GM19455 (cell line): ENCODE data around the gene DDX59.
"Not testable (repeated sequence)": the region's sequence is repeated elsewhere in the genome, so short reads cannot be mapped to it uniquely, and the experiment has no call there.

Experiments used
- ATAC-seq: cut with Tn5 transposase; IDR thresholded peaks from one replicate; pipeline ENCODE4 v1.9.1; 2021; ENCODE audit not compliant: unreplicated experiment

DDX59 gene

DNA sequence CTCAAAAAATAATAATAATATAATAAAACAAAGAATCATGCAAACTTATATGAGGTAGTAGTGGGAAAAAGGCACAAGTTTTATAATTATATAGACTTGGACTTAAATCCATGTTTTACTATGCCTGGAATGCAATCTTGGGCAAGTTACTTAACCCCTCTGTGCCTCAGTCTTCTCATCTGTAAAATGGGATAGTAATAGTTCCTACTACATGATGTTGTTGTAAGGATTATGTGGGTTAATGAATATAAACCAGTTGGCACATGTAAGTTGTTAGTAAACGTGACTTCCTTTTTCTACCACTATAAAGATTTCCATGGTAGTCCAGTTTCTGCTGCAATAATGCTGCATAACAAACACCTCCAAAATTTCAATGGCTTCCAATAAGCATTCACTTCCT is 38.3 kb downstream of the DDX59 start:
- ATAC-seq: no peak

DNA sequence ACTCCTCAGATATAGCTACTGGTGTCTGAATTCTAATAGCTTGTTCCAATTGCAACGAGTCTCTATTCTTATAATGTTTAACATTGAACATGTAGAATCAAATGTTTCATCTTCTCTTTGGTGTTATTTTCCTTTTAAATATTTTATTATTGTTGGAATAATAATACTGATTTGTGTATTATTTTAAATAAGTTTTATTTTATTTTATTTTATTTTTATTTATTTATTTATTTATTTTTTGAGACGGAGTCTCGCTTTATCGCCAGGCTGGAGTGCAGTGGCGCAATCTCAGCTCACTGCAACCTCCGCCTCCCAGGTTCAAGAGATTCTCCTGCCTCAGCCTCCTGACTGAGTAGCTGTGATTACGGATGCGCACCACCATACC is 39.2 kb downstream of the DDX59 start:
- ATAC-seq: not testable (repeated sequence)

DNA sequence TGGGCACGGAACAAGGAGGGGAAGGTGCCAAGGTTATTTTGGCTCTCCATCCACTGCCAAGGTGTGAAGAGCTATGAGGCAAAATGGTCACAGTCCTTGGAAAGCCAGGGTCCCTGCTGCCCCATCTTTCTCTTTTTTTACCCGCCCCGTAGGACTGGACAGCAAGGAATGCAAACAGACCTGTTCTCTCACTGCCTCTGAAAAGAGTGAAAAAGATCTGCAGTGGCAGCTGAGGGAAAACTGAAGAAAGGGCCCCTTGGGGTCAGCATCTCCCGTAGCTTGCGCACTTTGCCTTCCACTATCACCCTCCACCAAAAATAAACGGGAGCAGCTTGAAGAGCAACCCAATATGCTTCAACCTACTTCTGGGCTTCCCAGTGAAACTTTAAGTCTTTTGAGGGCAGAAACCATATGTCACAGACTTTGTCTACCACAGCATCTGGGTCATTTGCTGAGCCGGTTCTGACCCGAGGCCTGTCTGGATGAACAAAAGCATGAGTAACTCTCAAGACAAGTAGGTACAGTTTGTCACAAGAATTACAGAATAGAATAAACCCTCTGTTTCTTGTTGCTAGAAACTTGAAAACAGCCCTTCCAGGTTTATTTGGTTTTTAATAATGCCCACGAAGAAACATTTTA is 39.7 kb downstream of the DDX59 start:
- ATAC-seq: no peak

DNA sequence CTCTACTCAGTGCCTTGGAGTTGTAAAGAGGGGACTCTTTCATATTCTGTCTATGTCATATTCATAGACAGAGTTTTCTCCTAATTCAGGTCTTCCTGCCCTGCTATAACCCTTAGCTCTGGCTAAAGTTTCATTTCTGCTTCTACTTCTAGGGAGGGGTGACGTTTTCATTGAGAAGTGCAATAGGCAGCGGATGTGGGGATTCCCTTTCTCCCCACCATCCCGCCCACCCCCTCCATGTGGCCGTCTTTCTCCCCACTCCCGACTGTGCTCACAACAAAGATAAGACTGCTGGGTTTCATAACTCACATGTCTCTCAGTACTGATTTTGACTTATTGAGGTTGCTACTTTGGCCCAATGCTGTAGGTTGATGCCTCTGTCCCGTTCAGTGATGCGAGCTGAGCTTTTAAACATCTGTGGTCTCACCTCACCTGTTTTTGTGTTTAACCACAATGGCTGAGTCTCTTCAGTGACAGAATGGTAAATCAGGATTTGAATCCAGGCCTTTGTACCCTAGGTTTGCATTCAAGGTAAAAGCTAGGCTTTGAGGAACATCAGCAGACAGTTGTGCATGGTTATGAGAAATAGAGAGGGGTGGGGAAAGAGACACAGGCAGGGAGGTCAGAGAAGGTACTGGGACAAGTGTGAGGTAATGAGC is 41.4 kb downstream of the DDX59 start:
- ATAC-seq: peak; percentile 74

DNA sequence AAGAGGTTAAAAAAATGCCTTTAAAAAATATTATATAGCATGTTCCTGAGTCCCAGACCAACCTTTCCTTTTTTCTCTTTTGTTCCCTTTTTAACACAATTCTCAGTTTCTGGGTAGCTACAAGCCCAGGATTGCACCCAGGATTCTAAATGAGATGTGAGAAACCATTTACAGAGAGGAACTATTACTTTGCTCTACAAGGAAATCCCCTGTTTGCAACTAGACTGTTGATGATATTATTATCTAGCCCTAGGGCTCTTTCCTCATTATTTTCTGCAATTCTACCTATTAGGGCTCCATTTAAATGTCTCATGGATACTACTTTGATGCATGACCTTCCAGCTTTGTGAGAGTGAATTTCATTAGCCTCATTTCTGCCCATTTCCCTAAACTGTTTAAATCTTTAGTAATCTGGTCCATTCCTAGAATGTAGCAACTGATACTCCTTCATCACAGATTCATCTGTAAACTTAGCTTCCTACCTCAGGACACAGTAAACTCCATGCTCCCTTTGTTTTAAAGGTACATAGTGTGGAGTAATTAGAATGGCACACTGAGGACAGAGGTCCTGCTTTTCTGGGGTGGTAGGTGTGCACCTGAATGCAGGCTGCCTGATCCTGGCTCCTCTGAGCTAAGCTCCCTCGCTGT is 42.0 kb downstream of the DDX59 start:
- ATAC-seq: no peak

DNA sequence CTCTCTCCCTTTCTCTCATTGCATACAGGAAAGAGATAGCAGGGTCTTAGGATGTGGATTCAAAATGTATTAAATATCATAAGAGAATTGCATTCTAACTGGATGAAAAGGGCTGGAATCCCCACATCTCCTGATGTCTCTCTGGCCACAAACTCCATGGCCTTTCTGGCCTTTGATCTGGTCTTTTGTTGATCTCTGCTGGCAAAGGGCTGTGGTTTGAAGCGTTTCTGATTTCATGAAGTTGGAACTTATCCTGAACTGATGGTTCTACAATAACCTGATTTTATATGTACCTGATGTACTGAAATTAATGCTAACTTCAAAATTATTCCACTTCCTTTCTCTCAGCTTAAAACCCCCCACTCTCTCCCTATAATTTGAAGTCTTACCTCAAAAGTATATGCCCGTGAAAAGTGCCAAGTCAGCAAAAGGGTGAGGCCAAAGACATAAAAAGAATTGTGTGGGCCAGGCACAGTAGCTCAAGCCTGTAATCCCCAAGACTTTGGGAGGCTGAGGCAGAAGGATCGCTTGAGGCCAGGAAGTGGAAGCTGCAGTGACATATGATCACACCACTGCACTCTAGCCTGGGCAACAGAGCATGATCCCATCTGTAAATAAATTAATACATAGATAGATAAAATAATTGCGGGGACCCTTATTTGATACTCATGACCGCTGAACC is 42.7 kb downstream of the DDX59 start:
- ATAC-seq: no peak

DNA sequence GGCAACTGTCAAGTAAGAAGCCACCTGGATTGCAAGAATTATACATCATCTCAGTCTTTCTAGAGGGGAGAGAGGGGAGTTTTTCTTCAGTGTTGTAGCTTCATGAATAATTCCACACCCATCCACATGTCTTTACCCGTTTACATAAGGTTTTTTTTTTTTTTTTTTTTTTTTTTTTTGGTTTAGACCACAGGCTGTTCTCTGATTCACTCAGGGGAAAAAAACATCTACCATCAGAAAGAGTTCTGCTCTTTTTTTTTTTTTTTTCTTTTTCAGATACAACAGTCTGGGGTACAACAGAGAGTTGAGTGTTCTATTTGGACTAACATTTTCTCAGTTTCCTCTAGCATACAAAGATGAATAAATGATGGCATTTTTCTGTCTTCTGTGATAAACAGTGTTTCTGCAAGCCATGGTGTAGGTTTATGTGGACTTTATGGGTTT is 44.3 kb downstream of the DDX59 start:
- ATAC-seq: no peak

DNA sequence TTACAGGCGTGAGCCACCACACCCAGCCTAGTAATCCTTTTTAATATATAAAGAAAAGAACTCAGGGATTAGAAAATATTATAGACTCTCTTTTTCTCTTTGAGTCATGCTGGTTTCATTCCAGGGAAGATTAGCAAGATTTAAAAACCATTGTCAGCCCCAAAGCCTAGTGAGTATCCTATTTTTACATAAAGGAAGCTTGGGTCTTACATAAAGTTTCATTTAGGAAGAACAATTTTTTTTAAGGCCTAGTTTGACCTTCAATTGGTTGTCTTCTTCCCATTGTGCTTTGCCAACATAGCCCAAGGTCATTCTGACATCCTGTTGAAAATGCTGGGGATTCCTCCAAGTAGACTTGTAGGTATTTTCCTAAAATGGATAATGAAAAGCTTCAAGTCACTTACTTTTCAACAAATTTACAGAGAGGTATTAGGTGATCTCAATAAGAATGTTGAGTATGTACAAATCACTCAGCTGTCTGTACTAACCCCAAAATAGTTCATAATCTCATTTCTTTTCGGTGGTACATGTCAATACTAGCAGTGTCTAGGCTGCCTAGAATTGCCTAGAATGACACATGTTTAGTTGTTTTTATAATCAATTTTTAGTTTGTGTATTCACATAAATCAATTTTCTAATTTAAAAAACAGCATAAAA is 44.9 kb downstream of the DDX59 start:
- ATAC-seq: no peak

DNA sequence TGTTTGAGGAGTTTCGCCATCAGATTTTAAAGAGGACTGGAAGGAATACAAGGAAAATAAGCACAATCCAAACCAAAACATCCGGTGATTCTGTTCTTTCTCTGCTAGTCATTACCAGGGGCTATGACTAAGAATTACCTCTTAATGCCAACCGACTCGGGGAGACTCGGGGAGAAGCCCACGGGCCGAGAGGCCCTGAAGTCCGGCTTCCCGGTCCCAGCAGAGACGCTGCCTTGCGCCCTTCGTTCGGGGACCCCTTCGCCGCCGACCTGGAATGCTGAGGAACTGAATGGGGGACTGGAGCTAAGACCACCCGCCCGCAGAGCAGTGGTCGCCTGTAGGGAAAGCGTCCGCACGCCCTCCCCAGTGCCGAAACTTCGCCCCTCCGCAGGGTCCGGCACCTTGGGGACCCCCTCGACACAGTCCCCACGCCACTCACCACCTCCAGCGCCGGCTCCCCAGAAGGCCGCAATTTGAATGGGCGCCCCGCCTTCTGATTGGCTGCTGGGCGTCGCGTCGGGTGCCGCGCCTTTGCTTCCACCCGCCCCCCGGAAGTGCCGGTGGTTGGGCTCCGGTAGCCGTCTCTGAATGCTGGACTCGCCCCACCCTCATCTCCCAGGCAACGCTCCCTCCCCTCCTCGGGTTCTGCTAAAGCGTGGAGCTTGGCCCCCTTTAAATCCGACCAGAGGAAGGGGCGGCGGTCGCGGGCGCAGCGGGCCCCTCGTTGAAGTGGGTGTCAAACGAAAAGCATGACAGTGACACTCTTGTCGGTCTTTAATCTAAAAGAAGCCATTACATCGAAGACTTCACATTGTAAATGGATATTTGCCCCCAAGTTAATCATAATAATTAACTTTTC is 49.2 kb downstream of the DDX59 start, which contains the start of gene KIF14:
KIF14 (minus strand) TSS at position 479 of the 859 bp plus-strand sequence. CDS start 2,028 bp downstream, outside the sequence.
- peak; percentile 93 for ATAC-seq

DNA sequence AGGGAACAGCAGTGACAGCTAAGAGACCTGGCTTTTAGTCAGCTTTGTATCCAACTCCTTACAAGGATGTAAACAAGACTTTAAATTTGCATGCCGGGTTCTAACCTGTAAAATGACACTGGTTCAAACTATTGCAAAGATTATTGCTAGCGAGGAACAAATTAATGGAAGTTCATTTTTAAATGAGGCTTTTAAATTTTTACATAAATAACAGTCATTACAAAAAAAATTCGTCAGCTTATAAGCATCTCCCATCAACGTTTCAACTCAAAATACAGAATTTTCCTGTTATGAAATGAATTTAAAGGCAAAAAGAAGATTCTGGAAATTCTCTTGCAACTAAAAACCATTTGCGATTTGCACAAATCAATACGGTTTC is 49.8 kb downstream of the DDX59 start:
- no peak for ATAC-seq

DNA sequence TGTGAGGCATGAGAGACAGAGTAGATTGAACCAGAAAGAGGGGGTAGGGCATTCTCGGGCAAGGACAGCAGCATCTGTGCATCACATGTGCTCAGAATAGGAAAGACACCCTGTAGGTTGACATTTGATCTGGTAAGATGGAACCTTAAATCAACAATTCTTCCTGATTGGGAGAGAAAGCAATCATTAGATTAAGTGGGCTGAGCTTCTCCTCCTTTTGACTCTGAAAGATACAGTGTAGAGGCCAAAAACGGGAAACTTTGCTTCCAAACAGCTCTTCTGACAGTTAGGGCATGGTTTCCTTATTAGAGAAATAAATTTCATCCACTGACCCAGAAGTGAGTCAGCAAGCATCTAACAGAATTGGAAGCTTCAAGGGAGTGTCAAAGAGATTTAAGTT is 58.9 kb downstream of the DDX59 start:
- no peak for ATAC-seq

DNA sequence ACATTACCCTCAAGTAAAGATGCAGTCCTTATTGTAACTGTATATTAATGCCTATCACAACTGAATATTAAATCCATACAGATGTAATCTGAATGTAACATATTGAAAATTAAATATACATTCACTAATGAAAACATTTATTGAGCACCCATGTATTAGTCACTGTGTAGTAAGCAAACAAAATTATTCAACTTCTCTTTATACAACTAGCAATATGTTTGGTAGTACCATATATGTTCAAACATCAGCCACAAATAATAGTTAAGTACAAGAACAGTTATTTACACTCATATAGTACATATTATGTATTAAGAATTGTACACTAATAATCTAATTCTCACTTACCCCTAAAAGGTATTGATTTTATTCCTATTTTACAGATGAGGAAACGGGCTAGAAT is 67.1 kb downstream of the DDX59 start:
- ATAC-seq: no peak
